AG08396 (cell line): ENCODE results near the gene SYNGAP1.
"Not testable (repeated sequence)": the region's sequence is repeated elsewhere in the genome, so short reads cannot be mapped to it uniquely, and the experiment has no call there.

Source experiments
- DNase-seq: peaks from one replicate; pipeline ENCODE4 v3.0.0; 2012; ENCODE audit warnings: low spot score, mixed read lengths

The SYNGAP1 gene

GRCh38 chr6:33477864-33478263 lies 58.0 kb downstream of the SYNGAP1 start:
- no peak for DNase-seq

GRCh38 chr6:33481192-33481591 lies 61.3 kb downstream of the SYNGAP1 start:
- no peak for DNase-seq

DNA sequence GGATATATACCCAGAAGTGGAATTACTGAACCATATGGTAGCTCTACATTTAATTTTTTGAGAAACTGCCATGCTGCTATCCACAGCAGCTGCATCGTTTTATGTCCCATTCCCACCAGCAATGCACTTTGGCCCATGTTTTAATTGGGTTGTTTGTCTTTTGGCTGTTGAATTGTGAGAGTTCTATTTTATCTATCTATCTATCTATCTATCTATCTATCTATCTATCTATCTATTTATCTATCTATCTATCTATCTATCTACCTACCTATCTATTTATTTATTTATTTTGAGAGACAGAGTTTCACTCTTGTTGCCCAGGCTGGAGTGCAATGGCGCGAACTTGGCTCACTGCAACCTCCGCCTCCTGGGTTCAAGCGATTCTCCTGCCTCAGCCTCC lies 62.8 kb downstream of the SYNGAP1 start:
- DNase-seq = not testable (repeated sequence)

GRCh38 chr6:33483678-33484077 lies 63.8 kb downstream of the SYNGAP1 start:
- no peak for DNase-seq

DNA sequence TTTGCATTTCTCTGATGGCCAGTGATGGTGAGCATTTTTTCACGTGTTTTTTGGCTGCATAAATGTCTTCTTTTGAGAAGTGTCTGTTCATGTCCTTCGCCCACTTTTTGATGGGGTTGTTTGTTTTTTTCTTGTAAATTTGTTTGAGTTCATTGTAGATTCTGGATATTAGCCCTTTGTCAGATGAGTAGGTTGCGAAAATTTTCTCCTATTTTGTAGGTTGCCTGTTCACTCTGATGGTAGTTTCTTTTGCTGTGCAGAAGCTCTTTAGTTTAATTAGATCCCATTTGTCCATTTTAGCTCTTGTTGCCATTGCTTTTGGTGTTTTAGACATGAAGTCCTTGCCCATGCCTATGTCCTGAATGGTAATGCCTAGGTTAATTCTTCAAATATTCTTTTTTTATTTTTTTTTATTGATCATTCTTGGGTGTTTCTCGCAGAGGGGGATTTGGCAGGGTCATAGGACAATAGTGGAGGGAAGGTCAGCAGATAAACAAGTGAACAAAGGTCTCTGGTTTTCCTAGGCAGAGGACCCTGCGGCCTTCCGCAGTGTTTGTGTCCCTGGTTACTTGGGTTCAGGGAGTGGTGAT lies 64.9 kb downstream of the SYNGAP1 start:
- not testable (repeated sequence) for DNase-seq

DNA sequence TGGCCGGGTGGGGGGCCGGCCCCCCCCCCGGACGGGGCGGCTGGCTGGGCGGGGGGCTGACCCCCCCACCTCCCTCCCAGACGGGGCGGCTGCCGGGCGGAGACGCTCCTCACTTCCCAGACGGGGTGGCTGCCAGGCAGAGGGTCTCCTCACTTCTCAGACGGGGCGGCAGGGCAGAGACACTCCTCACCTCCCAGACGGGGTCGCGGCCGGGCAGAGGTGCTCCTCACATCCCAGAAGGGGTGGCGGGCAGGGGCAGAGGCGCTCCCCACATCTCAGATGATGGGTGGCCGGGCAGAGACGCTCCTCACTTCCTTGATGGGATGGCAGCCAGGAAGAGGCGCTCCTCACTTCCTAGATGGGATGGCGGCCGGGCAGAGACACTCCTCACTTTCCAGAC lies 65.8 kb downstream of the SYNGAP1 start:
- DNase-seq = not testable (repeated sequence)

GRCh38 chr6:33488339-33488738 lies 68.5 kb downstream of the SYNGAP1 start:
- no peak for DNase-seq

- no peak for DNase-seq
These were observed 70.3 kb downstream of the SYNGAP1 start for GRCh38 chr6:33490198-33490597.

- no peak for DNase-seq
These were observed 70.8 kb downstream of the SYNGAP1 start for GRCh38 chr6:33490621-33491020.

- no peak for DNase-seq
These were observed 72.2 kb downstream of the SYNGAP1 start for GRCh38 chr6:33492093-33492492.

DNA sequence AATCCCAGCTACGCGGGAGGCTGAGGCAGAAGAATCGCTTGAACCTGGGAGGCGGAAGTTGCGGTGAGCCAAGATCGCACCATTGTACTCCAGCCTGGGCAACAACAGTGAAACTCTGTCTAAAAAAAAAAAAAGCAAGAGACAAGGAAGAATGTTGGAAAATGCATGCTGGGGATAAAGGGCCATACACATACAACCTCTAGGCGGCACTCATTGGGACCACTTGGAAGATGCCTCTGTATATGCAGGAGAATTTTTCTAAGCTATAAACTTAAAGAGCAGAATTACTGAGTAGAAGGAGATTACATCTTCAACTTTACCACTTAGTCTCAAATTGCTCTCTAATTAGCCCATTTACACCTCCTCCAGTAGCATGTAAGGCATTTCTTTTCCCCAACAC lies 77.3 kb downstream of the SYNGAP1 start:
- no peak for DNase-seq

- no peak for DNase-seq
These were observed 82.6 kb downstream of the SYNGAP1 start for GRCh38 chr6:33502486-33502885.

DNA sequence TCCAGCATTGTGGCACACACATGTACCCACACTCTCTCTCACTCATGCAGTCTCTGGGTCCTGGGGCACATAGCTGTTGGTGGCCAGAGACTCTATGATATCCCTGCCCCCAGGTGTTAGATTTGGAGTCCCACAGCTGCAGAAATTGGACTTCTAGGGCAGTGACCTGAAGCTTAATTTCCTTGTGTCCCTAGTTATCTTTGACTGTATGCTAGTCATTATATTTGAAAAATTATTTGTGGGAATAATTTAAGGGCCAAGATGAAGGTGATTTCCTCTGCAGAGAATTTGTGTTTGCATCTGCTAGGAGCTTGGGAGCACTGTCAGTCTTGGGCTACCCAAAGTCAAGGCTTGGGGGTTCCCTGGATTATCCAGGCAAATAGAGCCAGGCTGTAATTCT lies 84.6 kb downstream of the SYNGAP1 start:
- DNase-seq = no peak
